ENCODE data around the gene KLK12.

The KLK12 gene

DNA sequence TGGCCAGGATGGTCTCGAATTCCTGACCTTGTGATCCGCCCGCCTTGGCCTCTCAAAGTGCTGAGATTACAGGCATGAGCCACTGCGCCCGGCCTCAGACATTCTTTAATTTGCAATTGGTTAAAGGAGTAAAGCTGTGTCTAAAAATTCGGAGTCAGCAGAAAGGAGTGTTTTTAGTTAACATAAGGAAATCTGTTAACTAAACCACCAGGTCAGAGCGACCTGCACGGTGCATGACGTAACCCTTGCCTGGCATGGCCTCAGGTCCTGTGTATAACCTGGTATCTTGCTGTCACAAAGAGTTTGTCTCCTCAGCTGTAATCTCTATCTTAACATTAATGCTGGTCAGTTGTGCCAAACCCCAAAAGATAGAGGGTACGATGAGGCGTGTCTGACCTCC is 9.5 kb upstream of the KLK12 start:
- no peak for DNase-seq

DNA sequence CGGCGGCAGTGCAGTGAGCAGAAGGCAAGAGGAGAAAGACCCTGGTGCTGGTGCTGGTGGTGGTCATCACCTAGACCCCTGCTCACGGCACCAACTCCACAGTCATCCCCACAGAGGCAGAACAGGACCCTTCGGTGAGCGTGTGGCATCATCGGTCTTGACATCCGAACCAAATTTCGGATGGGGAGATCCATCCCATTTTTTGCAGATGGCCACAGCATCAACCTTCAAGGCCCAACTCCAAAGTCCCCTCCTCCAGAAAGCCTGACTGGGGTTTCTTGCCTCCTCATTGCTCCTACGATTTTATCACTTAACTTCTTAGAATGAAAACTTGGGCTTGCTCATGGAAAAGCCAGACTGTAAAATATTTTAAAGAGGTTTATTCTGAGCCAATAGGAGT is 8.7 kb upstream of the KLK12 start:
- no peak for DNase-seq

DNA sequence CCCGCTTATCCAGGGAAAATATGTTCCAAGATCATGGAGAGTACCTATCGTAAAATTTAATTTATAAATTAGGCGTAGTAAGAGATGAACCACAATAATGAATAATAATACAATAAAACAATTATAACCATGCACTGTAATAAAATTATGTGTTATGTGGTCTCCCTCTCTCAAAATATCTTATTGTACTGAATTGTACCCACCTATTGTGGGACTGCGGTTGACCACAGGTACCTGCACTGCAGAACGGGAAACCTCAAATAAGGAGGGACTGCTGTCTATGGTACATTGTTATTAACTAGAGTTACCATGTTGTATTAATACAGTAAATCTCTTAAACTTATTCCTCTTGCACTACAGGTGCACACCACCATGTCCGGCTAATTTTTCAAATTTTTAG is 5.3 kb upstream of the KLK12 start:
- DNase-seq, result no peak

DNA sequence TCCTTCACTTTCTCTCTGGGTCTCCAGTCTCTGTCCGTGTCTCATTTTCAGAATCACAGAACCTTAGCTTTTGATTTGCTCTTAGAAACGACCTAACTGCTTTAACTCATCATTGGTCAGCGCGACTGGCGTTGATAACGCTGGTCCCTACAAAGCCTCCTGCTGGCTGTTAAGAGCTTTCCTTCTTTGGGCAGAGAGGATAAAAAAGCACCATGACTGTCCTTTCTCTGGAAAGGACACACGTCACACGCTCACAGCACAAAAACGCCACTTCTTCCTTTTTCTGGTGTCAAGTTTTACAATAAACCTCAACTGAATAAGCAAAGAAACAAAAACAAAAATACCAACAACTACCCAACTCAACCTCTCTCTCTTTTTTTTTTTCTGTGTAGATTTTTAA is 1.7 kb upstream of the KLK12 start:
- DNase-seq, result no peak

DNA sequence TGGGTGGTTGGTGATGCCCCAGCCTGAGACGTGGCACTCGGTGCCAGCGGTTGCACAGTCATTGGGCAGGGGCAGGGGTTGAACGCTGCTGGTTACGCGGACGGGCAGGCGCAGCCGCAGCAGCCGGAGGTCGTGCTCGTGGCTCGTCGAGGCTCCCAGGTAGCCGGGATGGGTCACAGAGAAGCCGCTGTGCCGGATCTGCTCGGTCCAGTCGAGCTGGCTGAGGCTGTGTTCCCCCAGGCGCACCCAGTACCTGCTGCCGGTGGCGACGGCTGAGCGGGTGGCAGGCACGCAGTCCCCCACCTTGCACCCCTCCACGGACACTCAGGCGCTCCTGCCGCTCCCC is 2.9 kb downstream of the KLK12 start:
- DNase-seq, result no peak

DNA sequence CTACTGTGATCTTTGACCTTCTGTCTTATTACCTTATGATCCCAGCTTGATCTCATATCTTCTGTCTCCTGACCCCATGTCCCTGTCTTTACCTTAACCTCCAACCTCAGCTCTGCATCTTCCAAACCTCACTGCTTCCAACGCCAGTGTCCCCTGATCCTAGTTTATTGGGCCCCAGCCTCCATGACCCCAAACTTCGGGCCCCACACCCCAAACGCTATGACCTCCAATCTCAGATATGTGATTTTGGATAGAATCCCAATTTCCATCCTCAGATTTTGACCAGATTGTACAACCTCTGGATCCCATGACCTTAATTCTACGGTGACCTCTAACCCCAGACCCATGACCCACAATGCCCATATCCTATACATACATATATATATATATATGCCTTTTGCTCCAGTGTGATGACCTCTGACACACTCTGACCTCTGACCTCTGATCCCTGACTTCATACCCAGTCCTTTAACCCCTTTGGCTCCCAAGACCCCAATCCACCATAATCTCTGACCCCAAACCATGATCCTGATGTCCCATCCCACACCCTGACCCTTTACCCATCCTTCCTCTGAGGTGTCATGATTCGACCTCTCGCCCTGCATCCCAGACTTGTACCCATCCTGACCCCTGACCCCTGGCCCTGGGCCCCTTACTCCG is 3.5 kb downstream of the KLK12 start:
- DNase-seq, result no peak

DNA sequence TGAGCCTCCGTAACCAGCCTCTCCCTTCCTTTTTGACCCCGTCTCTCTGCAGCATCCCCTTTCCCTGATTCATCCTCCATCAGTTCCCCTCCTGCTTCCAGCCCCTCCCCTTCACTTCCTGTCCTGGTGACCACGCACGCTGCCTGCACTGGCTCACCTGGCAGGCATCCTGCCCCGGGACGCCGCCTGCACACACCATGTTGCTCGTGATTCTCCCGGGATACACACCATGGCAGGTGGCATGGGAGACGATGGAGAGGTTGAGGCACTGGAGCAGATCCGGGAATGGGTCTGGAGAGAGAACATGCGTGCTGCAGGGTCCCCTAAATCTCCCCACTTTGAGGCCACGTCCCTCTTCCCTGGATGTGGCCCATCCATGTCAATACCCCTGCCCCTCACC is 4.2 kb downstream of the KLK12 start:
- DNase-seq, result no peak

DNA sequence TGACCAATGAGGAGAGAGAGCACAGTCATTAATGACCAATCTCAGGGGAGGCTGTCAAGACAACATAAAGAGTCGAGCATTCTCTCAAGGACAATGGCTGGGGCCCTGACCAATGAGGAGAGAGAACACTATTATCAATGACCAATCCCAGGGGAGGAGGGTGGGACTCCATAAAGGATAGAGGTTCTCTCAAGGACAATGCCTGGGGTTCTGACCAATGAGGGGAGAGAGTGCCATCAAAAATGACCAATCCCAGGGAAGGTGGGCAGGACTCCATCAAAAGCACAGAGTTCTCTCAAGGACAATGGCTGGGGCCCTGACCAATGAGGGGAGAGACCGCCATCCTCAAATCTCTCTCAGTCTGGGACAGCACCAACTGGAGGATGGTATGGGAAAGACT is 5.1 kb downstream of the KLK12 start:
- no peak for DNase-seq

DNA sequence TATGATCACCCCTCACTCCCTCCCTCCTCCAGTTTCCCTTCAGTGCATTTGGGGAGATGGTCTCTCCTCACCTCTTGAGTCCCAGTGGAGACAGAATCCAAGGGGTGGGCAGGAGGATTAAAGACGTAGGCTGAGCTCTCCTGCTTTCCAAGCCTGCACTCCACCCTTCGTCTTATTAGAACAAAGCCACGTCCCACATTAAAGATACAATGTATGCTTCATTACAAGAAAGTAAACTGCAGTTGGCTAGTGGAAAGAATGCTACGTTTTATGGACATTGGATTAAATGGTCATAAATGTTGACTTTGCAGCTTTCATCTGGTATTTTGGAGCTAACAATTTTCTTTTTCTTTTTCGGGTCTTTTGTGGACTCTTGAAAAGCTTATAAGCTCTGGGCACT is 6.9 kb downstream of the KLK12 start:
- DNase-seq, result no peak

DNA sequence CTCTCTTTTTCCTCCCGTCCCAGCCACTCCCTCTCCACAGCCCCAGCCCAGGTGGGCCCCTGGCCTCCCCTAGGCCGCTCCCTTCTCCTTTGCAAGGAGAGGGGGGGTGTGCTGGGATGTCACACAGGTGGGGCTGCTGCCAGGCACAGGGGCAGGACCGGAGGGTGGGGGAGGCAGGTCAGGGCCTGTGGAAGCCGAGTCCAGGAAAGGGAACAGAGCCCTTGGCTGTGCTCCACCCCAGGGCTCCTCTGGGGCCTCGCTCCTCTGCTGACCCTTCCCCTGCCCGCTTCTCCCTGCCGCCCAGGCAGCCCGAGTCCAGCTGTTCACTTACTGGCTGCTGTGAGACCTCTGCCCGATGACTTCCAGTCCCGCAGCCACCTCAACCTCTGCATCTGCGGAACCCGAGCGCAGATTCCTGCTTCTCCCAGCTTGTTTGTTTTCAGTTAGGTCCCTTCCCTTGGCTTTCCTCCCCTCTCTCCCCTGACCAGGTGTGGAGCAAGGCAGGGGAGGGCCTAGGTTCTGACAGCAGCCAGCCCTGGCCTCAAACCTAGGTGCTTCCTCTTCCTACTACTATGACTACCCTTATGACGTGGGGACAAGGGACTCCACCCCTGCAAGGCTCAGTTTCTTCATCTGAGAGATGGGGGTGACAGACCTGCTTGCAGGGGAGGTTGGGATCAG is 7.5 kb downstream of the KLK12 start:
- DNase-seq, result no peak

DNA sequence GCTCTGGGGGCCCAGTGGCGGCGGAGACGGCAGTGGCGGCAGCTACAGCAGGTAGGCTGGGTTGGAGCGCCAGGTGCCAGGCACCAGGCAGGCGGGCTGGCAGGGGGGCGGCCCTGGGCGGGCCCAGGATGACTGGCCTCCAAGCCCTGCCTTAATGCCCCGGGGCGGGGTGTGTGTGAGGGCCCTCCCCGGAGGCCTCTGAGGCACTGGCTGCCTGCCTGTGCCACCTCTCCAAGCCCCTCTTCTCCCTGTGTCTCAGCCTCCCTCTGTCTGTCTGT is 8.3 kb downstream of the KLK12 start, which contains the start of gene KLK11:
KLK11 (minus strand) TSS at position 63 of the 278 bp plus-strand sequence. CDS start 985 bp downstream, outside the sequence.
- DNase-seq, result no peak

DNA sequence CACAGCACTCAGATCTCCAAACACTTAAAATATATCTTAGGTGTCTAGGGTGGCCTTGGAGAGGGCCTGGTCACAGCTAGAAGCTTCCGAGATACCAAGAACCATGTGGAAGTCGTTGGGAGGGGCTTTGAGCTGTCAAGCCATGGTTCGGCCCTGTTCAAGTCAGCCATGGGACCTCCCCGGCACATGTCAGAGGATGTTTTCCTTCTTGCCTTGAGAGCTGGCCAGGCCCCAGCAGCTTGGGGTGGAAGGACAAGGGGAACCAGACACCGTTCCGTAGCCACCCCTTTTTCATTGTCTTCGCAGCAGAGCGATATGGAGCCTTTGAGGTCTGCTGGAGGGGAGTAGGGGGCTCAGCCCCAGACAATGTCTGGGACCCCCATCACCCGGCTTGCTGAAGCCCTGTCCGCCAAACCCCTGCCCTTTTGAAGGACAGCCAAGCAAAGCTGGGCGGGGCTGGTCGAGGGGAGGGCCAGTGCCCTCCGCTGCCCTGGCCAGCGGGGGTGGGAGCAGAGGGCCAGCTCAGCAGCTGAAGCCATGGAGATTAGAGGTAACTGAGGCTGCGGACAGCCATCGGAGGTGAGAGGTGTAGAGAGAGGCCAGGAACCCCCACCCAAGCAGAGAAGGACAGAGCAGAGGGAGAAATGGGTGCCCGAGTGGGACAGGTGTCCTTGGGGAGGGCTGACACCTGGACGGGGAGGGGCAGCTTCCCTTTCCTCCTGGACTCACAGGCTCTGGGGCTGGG is 8.8 kb downstream of the KLK12 start:
- DNase-seq, result no peak

DNA sequence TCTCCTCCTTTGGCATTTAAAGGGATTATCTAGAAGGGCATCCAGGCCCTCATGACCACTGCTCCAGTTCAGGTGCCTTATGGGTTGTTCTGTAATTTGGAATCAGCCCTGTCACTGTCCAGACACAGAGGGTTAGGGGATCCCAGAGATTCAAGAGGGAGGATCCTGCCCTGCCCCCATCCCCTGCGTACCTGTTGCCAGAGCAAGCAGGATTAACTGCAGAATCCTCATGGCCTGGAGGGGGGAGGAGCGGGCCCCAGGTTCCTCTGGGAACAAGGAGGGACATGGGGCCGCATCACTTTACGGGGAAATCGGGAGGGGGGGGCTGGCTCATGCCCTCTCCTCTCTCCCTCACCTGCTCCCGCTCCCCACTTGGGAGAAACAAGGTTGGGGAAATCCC is 9.4 kb downstream of the KLK12 start:
- no peak for DNase-seq

DNA sequence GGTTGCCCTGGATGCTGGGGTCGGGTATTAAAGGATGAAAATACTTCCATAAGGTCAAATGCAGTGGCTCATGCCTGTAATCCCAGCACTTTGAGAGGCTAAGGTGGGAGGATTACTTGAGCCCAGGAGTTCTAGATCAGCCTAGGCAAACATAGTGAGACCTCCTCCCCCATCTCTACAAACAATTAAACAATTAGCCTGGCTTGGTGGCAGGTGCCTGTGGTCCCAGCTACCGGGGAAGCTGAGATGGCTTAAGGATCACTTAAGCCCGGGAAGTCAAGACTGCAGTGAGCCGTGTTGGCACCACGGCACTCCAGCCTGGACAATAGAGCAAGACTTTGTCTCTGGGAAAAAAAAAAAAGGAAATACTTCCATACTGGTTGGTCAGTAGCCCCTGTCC is 9.9 kb downstream of the KLK12 start:
- DNase-seq, result no peak

DNA sequence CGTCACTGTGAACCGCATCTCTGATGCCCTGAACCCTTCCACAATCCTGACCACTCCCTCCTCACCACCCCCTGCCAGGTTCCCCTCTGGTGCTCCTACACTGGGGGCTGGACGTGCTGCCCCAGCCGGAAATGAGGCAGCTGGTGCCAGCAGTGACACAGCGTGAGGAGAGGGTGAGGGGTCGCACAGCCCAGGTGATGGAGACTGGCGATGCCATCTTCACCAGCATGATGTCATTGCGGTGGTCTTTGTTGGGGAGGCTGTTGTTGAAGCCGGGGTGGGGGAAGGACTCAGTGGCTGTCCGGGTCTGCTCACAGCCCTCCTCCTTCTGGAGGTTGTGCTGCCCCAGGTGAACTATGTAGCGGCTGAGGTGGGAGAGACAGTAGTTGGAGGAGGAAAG is 10.9 kb downstream of the KLK12 start:
- DNase-seq, result no peak

DNA sequence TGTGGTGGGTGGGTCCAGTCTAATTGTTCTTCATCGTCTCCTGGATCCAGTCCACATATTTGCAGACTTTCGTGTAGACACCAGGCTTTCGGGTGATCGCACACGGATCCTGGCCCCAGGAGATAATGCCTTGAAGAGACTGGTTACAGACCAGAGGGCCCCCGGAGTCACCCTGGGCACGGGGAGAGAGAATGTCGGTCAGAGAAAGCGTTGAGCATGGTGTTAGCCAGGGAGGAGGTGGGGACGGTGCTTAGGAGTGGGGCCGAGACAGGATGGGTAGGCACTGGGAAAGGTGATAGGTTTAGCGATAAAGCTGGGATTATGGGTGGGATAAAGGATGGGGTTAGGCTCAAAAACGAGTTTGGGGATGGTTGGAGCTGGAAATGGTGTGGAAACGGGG is 12.3 kb downstream of the KLK12 start:
- DNase-seq, result no peak

DNA sequence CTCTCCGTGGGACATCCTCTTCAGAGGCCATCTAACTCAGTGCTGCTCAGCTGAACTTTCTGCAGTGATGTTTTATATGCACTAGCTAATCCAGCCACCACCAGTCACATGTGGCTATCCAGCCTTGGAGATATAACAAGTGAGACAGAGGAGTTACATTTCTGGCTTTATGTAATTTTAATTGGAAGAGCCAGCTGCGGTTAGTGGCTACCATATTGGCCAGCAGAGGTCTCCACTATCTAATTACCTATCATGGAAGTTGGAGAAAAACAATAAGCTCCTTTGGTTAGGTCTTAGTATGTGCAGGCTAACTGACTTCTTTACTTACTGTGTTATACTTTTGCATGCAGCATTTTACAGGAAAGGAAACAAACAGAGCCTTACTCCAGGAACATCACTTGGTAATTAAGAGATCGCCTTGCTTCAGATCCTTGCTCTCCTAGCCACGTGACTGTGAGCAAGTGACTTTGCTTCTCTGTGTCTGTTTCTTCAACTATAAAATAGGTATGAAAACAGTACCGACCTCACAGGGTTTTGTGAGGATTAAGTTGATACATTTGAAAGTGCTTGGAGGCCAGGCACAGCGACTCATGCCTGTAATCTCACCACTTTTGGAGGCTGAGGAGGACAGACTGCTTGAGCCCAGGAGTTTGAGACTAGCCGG is 13.7 kb downstream of the KLK12 start:
- peak; percentile 26 for DNase-seq

DNA sequence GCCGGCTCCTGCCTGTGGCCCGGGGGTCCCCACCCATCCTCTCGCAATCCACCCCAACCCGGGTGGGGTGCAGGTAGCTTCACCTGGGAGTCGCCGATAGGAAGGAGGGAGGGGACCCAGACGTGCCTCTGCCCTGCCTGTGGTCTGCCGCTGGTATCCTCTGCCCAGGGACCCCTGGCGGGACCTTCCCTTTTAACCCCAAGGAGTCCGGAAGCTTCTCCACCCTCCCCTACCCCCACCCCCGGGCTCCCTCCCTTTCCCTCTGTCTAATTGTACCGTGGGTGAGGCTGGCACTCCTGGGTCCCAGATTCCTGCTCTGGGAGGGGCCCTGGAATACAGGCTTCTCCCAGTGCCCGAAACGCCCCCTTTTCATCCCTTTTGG is 15.3 kb downstream of the KLK12 start, which contains the start of gene KLK10:
KLK10 (minus strand) TSS at position 166 of the 382 bp plus-strand sequence. CDS start 579 bp downstream, outside the sequence.
- no peak for DNase-seq

DNA sequence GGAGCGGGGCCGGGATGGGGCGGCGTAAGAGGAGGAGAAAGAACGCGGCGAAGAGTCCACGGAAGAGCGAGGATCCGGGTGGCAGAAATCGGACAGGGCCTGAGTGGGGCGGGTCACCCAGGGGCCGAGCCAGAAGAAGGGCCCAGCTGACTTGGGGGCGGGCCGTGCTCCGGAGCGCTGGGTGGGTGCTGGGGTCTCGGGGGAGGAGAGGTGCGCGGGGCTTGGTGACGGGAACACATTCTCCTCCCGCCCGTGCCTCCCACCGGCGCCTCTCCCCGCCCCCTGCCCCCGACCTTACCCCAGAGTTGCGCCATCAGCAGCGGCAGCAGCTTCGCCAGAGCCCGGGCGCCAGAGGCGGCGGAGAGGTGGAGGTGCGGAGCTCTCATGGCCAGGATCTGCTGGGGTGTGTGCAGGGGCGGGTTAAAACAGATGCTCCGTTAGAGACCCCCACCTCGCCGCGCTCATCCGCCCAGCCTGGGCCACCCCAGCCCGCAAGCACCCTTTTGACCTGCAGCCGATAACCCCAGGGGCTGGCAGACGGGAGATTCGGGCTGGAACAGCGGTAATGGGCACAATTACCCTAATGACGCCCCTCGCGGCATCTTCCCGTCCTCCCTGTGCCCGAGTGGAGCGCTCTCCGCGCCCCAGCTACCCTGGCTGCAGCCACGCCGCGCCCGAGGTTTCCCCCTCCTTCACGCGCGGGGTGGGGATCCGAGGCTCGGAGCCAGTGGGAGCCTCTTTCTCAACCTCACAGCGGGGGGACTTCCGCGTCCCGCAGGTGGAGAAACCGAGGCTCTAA is 15.9 kb downstream of the KLK12 start:
- DNase-seq, result no peak

DNA sequence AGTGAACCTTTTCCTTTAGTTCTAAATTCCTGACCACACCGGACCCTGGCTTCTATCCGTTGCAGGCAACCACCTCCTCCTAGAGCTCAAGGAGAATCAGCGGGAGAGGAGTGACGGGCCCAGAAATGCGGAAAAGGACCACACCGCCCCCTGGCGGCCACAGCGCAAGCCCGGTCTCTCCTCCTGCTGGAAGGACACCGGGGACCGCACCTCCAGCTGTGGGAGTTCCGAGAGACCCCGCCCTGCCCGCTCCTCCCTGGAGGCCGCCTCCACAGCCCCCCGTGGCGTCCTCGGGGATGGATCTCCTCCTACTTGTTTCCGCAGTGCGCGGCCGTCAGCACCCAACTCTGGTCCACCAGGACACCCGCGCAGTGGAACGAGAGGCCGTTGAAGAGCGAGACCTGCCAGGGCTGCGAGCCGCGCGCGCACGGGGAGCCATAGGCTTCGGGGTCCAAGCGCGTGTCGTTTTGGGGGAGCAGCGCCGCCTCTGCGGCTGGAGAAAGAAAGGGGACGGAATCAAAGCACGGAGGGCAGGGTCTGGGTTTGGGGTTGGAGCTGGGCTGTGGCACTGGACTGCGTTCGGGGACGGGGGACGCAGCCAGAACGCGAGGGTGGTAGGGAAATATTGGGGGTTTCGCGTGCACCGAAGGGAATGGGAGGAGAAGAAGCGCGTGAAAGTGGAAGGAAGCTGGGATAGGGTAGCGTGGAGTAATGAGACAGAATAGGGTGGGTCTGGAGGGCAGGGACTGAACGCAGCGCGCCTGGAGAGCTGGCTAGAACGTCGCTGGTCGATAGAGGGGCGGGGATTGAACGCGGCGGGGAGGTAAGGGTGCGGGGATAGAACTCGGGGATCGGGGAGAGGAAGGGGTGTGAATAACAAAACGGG is 17.8 kb downstream of the KLK12 start:
- peak; percentile 55 for DNase-seq

DNA sequence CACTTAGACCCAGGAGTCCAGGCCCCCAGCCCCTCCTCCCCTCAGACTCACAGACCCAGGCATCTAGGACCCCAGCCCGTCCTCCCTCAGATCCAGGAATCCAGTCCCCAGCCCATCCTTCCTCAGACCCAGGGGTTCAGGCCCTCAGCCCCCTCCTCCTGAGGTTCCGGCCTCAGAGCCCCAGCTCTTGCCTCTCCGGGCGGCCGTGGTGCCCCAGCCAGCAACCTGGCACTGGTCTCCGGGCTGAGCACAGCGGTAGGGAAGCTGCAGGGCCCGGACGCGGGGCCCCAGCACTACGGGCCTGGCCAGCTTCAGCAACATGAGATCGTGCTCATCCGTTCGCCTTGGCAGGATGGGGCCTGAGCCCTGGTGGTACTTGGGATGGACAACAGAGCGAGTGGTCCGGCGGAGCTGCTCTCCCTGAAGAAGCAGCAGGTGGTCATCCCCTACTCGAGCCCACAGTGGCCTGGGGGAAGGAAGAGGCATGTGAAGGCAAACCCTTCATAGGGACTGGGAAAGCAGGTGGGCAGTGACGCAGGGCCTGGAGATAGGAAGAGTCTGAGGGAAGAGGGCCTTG is 19.0 kb downstream of the KLK12 start:
- DNase-seq, result no peak

DNA sequence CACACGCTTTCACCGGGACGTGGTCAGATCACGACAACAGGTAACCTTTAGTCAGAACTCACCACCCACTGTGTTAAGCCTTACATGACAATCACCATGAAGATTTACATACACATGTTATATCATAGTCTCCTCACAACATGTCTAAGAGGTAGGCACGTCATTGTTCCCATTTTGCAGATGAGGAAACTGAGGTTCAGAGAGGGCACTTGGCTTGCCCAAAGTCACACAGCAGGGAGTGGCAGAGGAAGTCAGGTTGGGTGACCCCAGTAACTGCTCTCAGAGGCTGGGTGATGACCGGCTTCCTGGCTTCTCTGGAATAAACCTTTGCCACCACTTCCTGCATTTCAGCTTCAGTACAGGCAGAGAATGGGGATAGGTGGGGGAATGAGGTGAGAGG is 20.6 kb downstream of the KLK12 start:
- DNase-seq, result no peak
